ENCODE results near the gene UEVLD.

UEVLD gene

DNA sequence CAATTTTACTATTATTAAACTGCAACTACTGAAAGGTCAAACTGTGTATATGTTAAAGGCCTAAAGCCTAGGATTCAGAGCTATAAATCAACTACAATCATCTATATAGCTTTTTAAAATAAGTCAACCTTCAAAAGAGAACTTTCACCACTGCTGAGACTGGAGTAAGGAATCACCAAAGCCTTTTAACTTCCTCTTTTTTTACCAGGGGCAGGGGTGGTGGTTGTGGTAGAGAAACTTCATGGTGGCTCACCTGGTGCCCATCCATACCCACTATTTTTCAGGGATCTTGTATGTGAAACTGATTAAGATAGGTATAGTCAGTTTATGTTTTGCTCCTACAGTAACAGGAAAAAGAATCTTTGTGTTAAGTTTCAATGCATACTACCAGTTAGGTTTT, 93.3 kb downstream of the UEVLD start:
- DNase-seq, result no peak

DNA sequence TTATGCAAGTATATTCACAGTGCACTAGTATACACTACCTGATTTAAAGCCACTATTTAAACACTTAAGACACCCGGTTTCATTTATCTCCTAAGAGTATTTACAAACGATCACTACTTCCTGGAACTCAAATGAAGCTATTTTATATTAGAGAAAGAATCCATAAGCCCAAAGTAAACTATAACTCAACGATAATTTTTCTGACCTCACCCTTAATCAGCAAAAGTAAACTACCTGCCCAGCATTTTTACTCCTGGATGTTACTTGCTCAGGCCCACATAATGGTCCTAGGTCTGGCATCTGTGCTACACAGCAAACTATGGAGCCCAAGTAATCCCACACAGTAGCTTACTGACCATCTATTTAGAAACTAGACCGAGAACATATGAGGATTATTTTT, 95.2 kb downstream of the UEVLD start:
- DNase-seq, result no peak

DNA sequence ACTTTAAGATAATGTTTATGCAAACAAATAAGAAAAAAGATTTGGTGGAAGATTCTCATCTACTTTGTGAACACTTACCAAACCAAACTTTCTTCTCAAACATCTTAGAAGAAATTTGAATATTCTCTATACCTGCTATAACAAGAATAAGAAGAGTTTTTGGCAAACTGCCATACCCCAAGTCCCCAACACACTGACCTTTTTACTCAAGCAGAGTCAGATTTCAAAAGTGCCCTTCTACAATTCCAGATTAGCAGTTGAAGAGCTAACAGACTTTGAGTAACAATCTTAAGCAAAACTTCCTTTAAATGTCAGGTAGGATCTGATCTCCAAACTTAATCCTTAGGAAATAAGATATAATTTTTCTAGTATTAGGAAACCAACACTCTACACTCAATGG, 95.6 kb downstream of the UEVLD start:
- DNase-seq, result no peak

DNA sequence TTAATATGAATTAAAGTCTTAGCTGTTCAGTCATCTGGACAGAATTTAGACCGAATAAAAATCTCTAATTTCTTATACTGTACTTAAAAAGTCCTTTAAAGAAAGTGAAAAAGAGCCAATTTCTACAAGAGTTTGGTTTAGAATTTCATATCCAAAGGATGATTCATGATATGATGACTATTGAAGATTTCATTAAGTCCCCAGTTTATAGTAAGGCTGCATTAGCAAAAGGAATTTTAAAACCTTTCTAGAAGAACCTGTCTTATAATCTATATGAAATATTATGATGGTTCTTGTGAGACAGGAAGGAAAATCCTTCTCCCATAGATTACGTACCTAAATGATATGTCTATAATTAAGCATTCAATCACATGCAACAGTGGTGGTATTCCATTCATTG, 96.6 kb downstream of the UEVLD start:
- DNase-seq, result no peak

DNA sequence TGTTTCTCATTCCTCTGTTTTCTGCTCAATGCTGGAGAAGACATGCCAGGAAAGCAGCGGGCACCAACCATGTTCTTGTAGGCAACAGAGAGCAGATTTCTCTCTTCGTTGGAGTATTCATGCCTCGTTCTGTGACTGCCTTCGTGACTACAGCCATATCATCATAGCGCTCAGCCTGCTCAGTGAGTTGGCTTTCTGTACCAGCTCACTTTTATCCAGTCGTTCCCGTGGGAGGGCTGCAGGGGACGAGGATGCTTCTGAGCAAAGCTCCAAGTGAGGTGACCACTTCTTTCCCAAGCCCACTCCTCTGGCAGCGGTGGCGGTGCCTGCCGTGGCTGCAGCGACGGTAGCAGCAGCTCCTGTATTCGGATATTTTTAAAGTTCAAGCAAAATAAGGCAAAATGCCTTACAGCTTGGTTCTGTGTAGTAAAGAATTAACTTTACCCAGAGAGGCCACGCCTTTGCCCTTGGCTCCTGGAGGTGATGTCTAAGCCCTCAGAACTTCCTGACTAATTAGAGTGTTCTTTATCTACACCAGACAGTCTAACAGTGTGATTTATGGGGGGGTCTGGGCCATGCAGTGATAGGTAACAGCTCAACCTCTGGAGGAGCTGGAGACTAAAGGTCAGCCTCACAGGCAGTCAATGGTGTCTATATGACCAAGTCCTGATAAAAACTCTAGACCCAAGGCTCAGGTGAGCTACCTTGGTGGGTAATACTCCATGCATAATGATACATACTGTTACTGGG, 97.6 kb downstream of the UEVLD start:
- no peak for DNase-seq

DNA sequence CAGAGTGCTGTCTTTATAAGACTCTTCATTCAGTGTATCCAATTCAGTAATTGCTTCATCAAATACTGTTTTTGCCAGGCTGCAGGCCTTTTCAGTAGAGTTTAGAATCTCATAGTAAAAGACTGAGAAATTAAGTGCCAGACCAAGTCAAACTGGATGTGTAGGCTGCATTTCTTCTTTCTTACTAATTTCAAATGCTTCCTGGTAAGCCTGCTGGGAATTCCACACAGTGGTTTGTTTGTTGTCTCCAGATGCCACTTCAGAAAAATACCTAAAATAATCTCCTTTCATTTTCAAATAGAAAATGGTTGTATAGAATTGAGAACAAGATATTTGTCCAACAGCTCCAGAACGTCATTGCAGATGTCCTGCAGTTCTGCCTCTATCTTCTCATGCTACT, 98.2 kb downstream of the UEVLD start:
- DNase-seq, result no peak

DNA sequence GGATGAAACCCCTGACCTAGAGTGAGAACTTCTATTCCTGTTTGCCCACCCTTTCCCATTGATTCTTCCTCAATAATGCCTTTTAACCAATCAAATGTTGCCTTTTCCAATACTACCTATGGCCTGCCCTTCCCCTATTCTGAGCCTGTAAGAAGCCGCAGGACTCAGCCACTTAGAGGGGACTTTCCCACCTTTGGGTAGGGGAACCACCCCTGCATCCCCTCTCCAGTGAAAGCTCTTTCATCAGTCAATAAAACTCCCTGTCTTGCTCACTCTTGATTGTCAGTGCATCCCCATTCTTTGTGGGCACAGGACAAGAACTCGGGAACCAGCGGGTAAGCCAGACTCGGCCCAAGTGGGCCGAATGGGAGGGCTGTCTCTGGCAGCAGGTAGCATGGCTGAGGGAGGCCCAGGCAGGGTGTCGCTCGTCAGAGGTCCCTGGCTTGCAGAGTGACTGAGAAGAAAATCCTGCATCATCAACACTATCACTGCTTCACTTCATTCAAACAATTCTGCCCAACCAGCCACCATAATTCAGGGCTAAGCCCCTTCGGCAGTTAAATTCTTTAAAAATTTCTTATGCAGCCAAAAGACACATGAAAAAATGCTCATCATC, 102.5 kb downstream of the UEVLD start:
- no peak for DNase-seq

Data from fibroblast of skin of right quadriceps (primary cell).